Ovary (tissue), 9 donors: ENCODE results near the gene TMEM33. TPM values are rescaled to one million over a fixed set of nuclear protein-coding genes. Genes with fewer than 3 reads are reported as not detected.

Experiments
- DNase-seq, 5 donors: peaks; one replicate each; pipeline ENCODE4 v3.0.0-alpha.2; 2019 to 2020
- H3K27ac ChIP-seq, 2 donors: fragments of 200-600 bp; one replicate each; pipeline versions ENCODE4 v1.5.1 to v1.8.0; 2019 to 2022
- H3K27me3 ChIP-seq: fragments of 200-600 bp; one replicate; pipeline ENCODE4 v1.8.0; 2022
- H3K36me3 ChIP-seq: fragments of 200-600 bp; sonication (generic); one replicate; pipeline ENCODE4 v1.5.1; 2019
- H3K4me1 ChIP-seq: one replicate; pipeline ENCODE4 v1.8.1; 2013; ENCODE audit warnings: mild to moderate bottlenecking, moderate library complexity; ENCODE audit not compliant: insufficient read depth
- H3K4me3 ChIP-seq: fragments of 200-600 bp; sonication (generic); one replicate; pipeline ENCODE4 v1.5.1; 2017
- H3K9me3 ChIP-seq, 2 donors: fragments of 200-600 bp in 1 of 2; sonication (generic) in 1 of 2; one replicate each; pipeline versions ENCODE4 v1.5.1 to v1.8.1; 2013 to 2019; ENCODE audit warnings: mild to moderate bottlenecking in 1 of 2, moderate library complexity in 1 of 2
- CTCF ChIP-seq, 3 donors: fragments of 450-650 bp in 2 of 3; fragments of 200-600 bp in 1 of 3; IDR thresholded peaks; one replicate each; pipeline versions ENCODE4 v1.5.1 to v1.8.0; 2016 to 2022; ENCODE audit warnings: antibody characterized with exemption in 3 of 3, mild to moderate bottlenecking in 1 of 3
- EP300 ChIP-seq: sonication (generic); formaldehyde crosslinking; IDR thresholded peaks from one replicate; pipeline ENCODE4 v1.6.1; 2017; ENCODE audit warnings: antibody characterized with exemption
- POLR2A ChIP-seq: fragments of 450-650 bp; IDR thresholded peaks from one replicate; pipeline ENCODE4 v1.6.1; 2017; ENCODE audit warnings: antibody characterized with exemption, mild to moderate bottlenecking, moderate library complexity
- WGBS, 3 donors: extraction: QIAGEN DNeasy Blood & Tissue Kit in 1 of 3; methylation state at CpG; one replicate each; pipeline versions ENCODE4 v1.1.5 to v1.1.7; 2013 to 2017; 5-methylcytosine and 5-hydroxymethylcytosine counted together
- intact Hi-C, 4 donors: fragments of 100-400 bp; cut with DNase I; formaldehyde crosslinking; loops; one replicate each; pipeline versions ENCODE4 v1.11.0 to v1.15.1; 2022 to 2023
- polyA plus RNA-seq, 2 donors: library from polyadenylated mRNA; stranded (reverse); fragments of 200-250 nt in 1 of 2; fragments of 350-450 nt in 1 of 2; fragmentation: Illumina TruSeq in 1 of 2; extraction: RNeasy Lipid Tissue Mini Kit (QIAGEN cat#74804) in 1 of 2; gene quantifications; one replicate each; pipeline ENCODE4 v1.2.3, GENCODE V29; 2013 to 2014
- total RNA-seq, 7 donors: library from RNA; depleted of rRNA in 2 of 7; stranded (reverse); fragments of >200 nt in 2 of 7; fragmentation: NEBNext Ultra II Directional in 3 of 7; extraction: Animal tissue kit (Norgen Biotek cat#: 25700) in 3 of 7; gene quantifications; one replicate each; pipeline versions ENCODE4 v1.1.0 to v1.2.4, GENCODE V29; 2016 to 2023
- donor health status: DM: no; HTN: no; CAD: no; lungs with moderate emphysema.
- donor health status: DM: no; HTN: no; CAD: no.
- donor health status: Bipolar disorder and iron deficiency.
- donor health status: DM: yes; HTN: yes; CAD: no.
- donor health status: DM: no; HTN: no; CAD: no.
- donor health status: DM: yes; HTN: yes; CAD: no.

Gene TMEM33
- total and polyA plus RNA-seq, 9 donors, result 8.8 to 50.9 (median 33.5) TPM

- no peaks in the 10 kb centered on the region for H3K27me3 ChIP-seq
- whole genome bisulfite sequencing, 3 donors, result 74 to 82% (median 78%) methylated on average over 4 of the region's 4 CpGs
- TF ChIP-seq POLR2A, result no peak
- no peak for TF ChIP-seq CTCF (IDR thresholded peaks at IDR 0.05)
- TF ChIP-seq EP300, result no peak
- no peaks in the 10 kb centered on the region for H3K9me3 ChIP-seq
- DNase-seq, result no peak
- H3K27ac ChIP-seq, result no peak overlapping the region
- peaks cover 8% of the 10 kb centered on the region for H3K4me1 ChIP-seq
- intact Hi-C loops, result no loop called here
- H3K4me3 ChIP-seq, result no peak overlapping the region
- no peaks in the 10 kb centered on the region for H3K36me3 ChIP-seq
These were observed 58.0 kb downstream of the TMEM33 start for GRCh38 chr4:41992967-41993857.

- DNase-seq, result no peak
- Histone ChIP-seq H3K27ac (no peak overlapping the region), H3K27me3 (no peaks in the 10 kb centered on the region), H3K4me1 (peaks cover 8% of the 10 kb centered on the region), H3K9me3 (no peaks in the 10 kb centered on the region), H3K4me3 (no peak overlapping the region), H3K36me3 (no peaks in the 10 kb centered on the region)
- TF ChIP-seq CTCF (IDR thresholded peaks at IDR 0.05) (no peak), EP300 (no peak), POLR2A (no peak)
- intact Hi-C loops, result no loop called here
- WGBS, 3 donors, result 90 to 94% (median 93%) methylated on average over 3 of the region's 3 CpGs
These were observed 59.3 kb downstream of the TMEM33 start for GRCh38 chr4:41994461-41994985.

- TF ChIP-seq CTCF (IDR thresholded peaks at IDR 0.05), result no peak
- TF ChIP-seq EP300, result no peak
- TF ChIP-seq POLR2A, result no peak
- Histone ChIP-seq H3K27ac (no peak overlapping the region), H3K27me3 (no peaks in the 10 kb centered on the region), H3K4me1 (peaks cover 2% of the 10 kb centered on the region), H3K36me3 (no peaks in the 10 kb centered on the region), H3K9me3 (no peaks in the 10 kb centered on the region), H3K4me3 (no peak overlapping the region)
- no peak for DNase-seq
- 93 to 95% (median 94%) methylated on average over 3 of the region's 3 CpGs for WGBS, 3 donors
- intact Hi-C loops, result no loop called here
These were observed 62.8 kb downstream of the TMEM33 start for GRCh38 chr4:41998019-41998418.

GRCh38 chr4:41999321-41999720 lies 64.1 kb downstream of the TMEM33 start:
- Histone ChIP-seq H3K36me3 (no peaks in the 10 kb centered on the region), H3K27ac (no peak overlapping the region), H3K4me3 (no peak overlapping the region), H3K4me1 (peaks cover 2% of the 10 kb centered on the region), H3K9me3 (no peaks in the 10 kb centered on the region), H3K27me3 (no peaks in the 10 kb centered on the region)
- intact Hi-C loops, result no loop called here
- no peak for DNase-seq
- TF ChIP-seq EP300 (no peak), CTCF (IDR thresholded peaks at IDR 0.05) (no peak), POLR2A (no peak)
